ENCODE measurements around the gene TMEM229A. TPM values are rescaled to one million over a fixed set of nuclear protein-coding genes. Genes with fewer than 3 reads are reported as not detected.

Gene TMEM229A
- total RNA-seq, 1 donor from 2014 or later = not detected

GRCh38 chr7:124033095-124033806, 384 bp upstream of the TMEM229A start:
- peaks cover 11% of the 10 kb centered on the region for H3K4me1 Mint-ChIP-seq (ENCODE audit: low read depth)
- TF ChIP-seq CTCF (IDR thresholded peaks at IDR 0.05) = no peak
- H3K27me3 Mint-ChIP-seq (ENCODE audit: low read depth) = peaks cover 52% of the 10 kb centered on the region
- H3K36me3 Mint-ChIP-seq (ENCODE audit: low read depth) = no peaks in the 10 kb centered on the region
- H3K4me3 Mint-ChIP-seq (ENCODE audit: unreplicated experiment) = peak overlapping the region; percentile 58
- DNase-seq (ENCODE audit: low spot score) = peak; percentile 88
- H3K9me3 Mint-ChIP-seq (ENCODE audit: low read depth) = no peaks in the 10 kb centered on the region
- H3K27ac Mint-ChIP-seq (ENCODE audit: unreplicated experiment) = no peak overlapping the region

- Mint-ChIP-seq H3K27me3 (ENCODE audit: low read depth) (peaks cover 47% of the 10 kb centered on the region), H3K27ac (ENCODE audit: unreplicated experiment) (no peak overlapping the region), H3K4me3 (ENCODE audit: unreplicated experiment) (peak overlapping the region; percentile 69), H3K4me1 (ENCODE audit: low read depth) (peaks cover 11% of the 10 kb centered on the region), H3K9me3 (ENCODE audit: low read depth) (no peaks in the 10 kb centered on the region), H3K36me3 (ENCODE audit: low read depth) (no peaks in the 10 kb centered on the region)
- no peak for DNase-seq (ENCODE audit: low spot score)
- no peak for TF ChIP-seq CTCF (IDR thresholded peaks at IDR 0.05)
Measured at GRCh38 chr7:124031919-124032318, 948 bp downstream of the TMEM229A start.

- DNase-seq (ENCODE audit: low spot score) = no peak
- Mint-ChIP-seq H3K4me3 (ENCODE audit: unreplicated experiment) (no peak overlapping the region), H3K4me1 (ENCODE audit: low read depth) (peaks cover 11% of the 10 kb centered on the region), H3K9me3 (ENCODE audit: low read depth) (no peaks in the 10 kb centered on the region), H3K36me3 (ENCODE audit: low read depth) (no peaks in the 10 kb centered on the region), H3K27ac (ENCODE audit: unreplicated experiment) (no peak overlapping the region), H3K27me3 (ENCODE audit: low read depth) (peaks cover 44% of the 10 kb centered on the region)
- TF ChIP-seq CTCF (IDR thresholded peaks at IDR 0.05) = no peak
Measured at GRCh38 chr7:124031406-124031805, 1.5 kb downstream of the TMEM229A start.

GRCh38 chr7:124030964-124031363, 1.9 kb downstream of the TMEM229A start:
- peaks cover 40% of the 10 kb centered on the region for H3K27me3 Mint-ChIP-seq (ENCODE audit: low read depth)
- no peaks in the 10 kb centered on the region for H3K9me3 Mint-ChIP-seq (ENCODE audit: low read depth)
- TF ChIP-seq CTCF (IDR thresholded peaks at IDR 0.05) = no peak
- no peak overlapping the region for H3K27ac Mint-ChIP-seq (ENCODE audit: unreplicated experiment)
- H3K4me1 Mint-ChIP-seq (ENCODE audit: low read depth) = peaks cover 11% of the 10 kb centered on the region
- H3K36me3 Mint-ChIP-seq (ENCODE audit: low read depth) = no peaks in the 10 kb centered on the region
- no peak for DNase-seq (ENCODE audit: low spot score)
- H3K4me3 Mint-ChIP-seq (ENCODE audit: unreplicated experiment) = no peak overlapping the region

GRCh38 chr7:124029396-124030188, 3.3 kb downstream of the TMEM229A start:
- DNase-seq (ENCODE audit: low spot score) = no peak
- Mint-ChIP-seq H3K4me3 (ENCODE audit: unreplicated experiment) (no peak overlapping the region), H3K36me3 (ENCODE audit: low read depth) (no peaks in the 10 kb centered on the region), H3K4me1 (ENCODE audit: low read depth) (peaks cover 11% of the 10 kb centered on the region), H3K9me3 (ENCODE audit: low read depth) (no peaks in the 10 kb centered on the region), H3K27me3 (ENCODE audit: low read depth) (peaks cover 40% of the 10 kb centered on the region), H3K27ac (ENCODE audit: unreplicated experiment) (no peak overlapping the region)
- no peak for TF ChIP-seq CTCF (IDR thresholded peaks at IDR 0.05)
